Loucy (cell line): ENCODE measurements around the gene PARP8.

Experiments used
- CTCF ChIP-seq: fragments of 200-600 bp; sonication (generic); conservative IDR thresholded peaks from 2 replicates; pipeline ENCODE4 v1.5.1; 2014; ENCODE audit warnings: mild to moderate bottlenecking, antibody characterized with exemption, low read length
- EZH2phosphoT487 ChIP-seq: fragments of 200-600 bp; IDR thresholded peaks from 2 replicates; pipeline ENCODE4 v1.6.1; 2018; ENCODE audit warnings: antibody characterized with exemption, mild to moderate bottlenecking, moderate library complexity, borderline replicate concordance

- TF ChIP-seq CTCF (no peak), EZH2phosphoT487 (no peak)
These were observed 1.3 kb upstream of the PARP8 start for GRCh38 chr5:50665091-50665490.
